GM10248 (cell line): ENCODE data around the gene UNC13B.

Experiments
- CTCF ChIA-PET: fragments of 300-600 bp; sonication (Branson Sonifier 250); formaldehyde crosslinking; extraction: SDS; loops from one replicate; lab custom pipeline; 2021; ENCODE audit warnings: antibody characterized with exemption; lab: Yijun Ruan, JAX
- POLR2A ChIA-PET: fragments of 350-650 bp; sonication (Branson Sonifier 250); formaldehyde crosslinking; extraction: SDS; loops from one replicate; lab custom pipeline; 2020; ENCODE audit warnings: antibody characterized with exemption; lab: Yijun Ruan, JAX
- DNase-seq: peaks from one replicate; pipeline ENCODE4 v3.0.0; 2012; ENCODE audit errors: extremely low spot score
- TF ChIP-seq, protein P1 (sequence below): IDR thresholded peaks from 2 replicates; pipeline ENCODE4 v1.5.1; 2012; ENCODE audit warnings: mild to moderate bottlenecking, low read depth; ENCODE audit errors: extremely low read depth, missing control alignments, control extremely low read depth

The UNC13B gene

GRCh38 chr9:35311891-35312639, 150.3 kb downstream of the UNC13B start:
- TF ChIP-seq, protein P1, sequence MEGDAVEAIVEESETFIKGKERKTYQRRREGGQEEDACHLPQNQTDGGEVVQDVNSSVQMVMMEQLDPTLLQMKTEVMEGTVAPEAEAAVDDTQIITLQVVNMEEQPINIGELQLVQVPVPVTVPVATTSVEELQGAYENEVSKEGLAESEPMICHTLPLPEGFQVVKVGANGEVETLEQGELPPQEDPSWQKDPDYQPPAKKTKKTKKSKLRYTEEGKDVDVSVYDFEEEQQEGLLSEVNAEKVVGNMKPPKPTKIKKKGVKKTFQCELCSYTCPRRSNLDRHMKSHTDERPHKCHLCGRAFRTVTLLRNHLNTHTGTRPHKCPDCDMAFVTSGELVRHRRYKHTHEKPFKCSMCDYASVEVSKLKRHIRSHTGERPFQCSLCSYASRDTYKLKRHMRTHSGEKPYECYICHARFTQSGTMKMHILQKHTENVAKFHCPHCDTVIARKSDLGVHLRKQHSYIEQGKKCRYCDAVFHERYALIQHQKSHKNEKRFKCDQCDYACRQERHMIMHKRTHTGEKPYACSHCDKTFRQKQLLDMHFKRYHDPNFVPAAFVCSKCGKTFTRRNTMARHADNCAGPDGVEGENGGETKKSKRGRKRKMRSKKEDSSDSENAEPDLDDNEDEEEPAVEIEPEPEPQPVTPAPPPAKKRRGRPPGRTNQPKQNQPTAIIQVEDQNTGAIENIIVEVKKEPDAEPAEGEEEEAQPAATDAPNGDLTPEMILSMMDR: no peak
- ChIA-PET POLR2A (no interaction called here), CTCF (no interaction called here)
- DNase-seq: no peak

DNA sequence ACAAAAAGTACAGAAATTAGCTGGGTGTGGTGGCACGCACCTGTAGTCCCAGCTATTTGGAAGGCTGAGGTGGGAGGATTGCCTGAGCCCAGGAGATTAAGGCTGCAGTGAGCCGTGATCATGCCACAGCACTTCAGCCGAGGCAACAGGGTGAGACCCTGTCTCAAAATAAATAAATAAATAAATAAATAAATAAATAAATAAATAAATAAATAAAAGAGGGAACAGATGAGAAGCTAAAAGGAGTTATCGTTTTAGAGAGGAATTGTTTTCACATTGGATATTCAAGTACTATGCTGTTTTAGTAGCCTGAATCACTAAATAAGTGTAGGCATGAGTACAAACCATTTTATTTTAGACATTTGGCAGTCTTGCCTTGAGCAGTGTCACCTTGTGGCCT, 151.7 kb downstream of the UNC13B start:
- no peak for DNase-seq
- POLR2A ChIA-PET: no interaction called here
- TF ChIP-seq, protein P1: no peak
- CTCF ChIA-PET: interaction anchor here (0.8 kb wide), 1 partner anchor 36 kb away, joined by 3 read pairs; no protein-coding TSS in a partner anchor

- ChIA-PET CTCF (interaction anchor here (0.8 kb wide), 1 partner anchor 37 kb away, joined by 3 read pairs; no protein-coding TSS in a partner anchor), POLR2A (no interaction called here)
- TF ChIP-seq, protein P1: no peak
- DNase-seq: no peak
Measured at GRCh38 chr9:35313916-35314315, 152.1 kb downstream of the UNC13B start.

GRCh38 chr9:35318741-35319140, 156.9 kb downstream of the UNC13B start:
- ChIA-PET POLR2A (no interaction called here), CTCF (no interaction called here)

GRCh38 chr9:35322075-35322885, 160.5 kb downstream of the UNC13B start:
- CTCF ChIA-PET: interaction anchor here (0.7 to 1.9 kb wide), 2 partner anchors 9 to 17 kb away, joined by 3 to 6 read pairs; no protein-coding TSS in a partner anchor
- POLR2A ChIA-PET: no interaction called here
- DNase-seq: no peak
- TF ChIP-seq, protein P1: no peak

More at GRCh38 chr9:35318741-35319140, 156.9 kb downstream of the UNC13B start:
- TF ChIP-seq, protein P1: no peak
- no peak for DNase-seq

- CTCF ChIA-PET: no interaction called here
- TF ChIP-seq, protein P1: no peak
- no peak for DNase-seq
- POLR2A ChIA-PET: no interaction called here
Measured at GRCh38 chr9:35324966-35325365, 163.2 kb downstream of the UNC13B start.
